ENCODE data around the gene GLT6D1.

The GLT6D1 gene

DNA sequence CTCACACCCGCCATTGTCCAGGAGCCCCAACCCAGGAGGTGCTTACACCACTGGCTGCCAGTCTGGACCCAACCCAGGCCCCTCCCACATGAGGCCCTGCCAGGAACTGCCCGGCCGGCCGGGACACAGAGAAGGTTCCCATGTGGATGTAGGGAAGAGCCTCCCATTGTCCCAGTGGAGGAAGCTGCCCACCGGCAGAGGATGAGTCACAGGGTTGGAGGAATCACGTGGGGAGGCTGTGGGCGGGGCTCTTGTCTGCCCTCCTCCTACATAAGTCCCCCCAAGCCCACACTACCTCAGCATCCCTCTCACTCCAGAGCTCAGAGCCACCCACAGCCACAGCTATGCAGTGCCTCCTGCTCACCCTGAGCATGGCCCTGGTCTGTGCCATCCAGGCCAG, 51.7 kb downstream of the GLT6D1 start:
- no peak for DNase-seq (ENCODE audit: low read depth in 1 of 2, low spot score in 1 of 2)

DNA sequence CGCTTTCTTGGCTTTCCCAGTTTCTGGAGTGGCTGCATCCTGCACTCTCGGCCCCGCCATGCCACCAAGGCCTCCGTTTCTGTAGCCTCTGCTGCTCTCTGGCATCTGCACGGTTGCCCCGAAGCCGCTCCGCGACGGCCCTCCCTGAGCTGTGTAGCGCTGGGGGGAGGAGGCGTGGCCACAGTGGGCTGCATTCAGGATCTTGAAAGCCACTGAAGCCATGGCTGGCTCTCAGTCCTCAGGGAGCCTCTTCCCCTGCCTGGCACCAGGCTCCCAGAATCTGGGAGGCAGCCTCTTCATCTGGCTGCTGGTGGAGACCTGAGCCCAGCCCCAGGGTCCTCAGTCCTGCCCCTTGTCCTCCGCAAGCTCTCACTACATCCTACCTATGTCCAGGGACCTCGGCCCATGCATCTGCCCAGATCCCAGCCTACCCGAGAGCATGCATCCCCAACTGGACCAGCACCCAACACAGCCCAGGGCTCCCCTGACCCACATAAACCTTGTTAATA, 52.7 kb downstream of the GLT6D1 start:
- no peak for DNase-seq (ENCODE audit: low read depth in 1 of 2, low spot score in 1 of 2)

DNA sequence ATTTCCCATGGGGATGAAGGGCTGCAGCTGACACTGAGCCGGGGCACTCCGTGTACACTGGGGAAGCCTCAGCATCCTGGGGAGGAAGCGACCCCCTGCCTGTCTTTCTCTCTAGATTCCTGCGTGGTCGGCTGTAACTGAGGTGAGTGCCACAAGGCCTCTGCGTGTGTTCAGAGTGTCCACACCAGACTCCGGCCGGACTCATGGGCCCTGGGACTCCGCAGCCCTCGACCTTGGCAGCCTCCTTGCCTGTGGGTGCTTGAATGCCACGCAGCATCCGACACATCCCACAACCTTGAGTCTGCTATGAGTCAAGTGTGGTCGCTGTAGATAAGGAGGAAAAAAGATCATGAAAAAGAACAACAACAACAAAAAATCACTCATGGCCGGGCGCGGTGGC, 54.4 kb downstream of the GLT6D1 start:
- no peak for DNase-seq (ENCODE audit: low read depth in 1 of 2, low spot score in 1 of 2)

DNA sequence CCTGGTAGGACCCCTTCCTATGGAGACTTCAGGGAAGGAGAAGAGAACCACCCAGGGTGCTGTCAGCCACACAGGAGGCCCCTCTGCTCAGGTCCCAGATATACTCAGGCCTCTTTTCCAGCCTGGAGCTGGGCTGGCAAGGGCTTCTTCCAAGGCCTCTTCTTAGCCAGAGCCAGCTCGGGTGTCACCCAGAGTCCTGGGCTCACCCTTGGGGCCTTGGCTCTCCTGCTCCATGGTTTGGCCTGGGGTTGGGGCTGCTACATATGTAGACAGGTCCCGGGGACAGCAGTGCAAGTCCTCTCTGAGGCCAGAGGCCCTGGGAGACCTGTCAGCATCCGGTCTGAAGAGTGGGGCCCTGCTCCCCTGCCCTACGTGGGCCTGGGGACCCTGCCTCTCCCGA, 55.0 kb downstream of the GLT6D1 start:
- DNase-seq (ENCODE audit: low read depth in 1 of 2, low spot score in 1 of 2): no peak

DNA sequence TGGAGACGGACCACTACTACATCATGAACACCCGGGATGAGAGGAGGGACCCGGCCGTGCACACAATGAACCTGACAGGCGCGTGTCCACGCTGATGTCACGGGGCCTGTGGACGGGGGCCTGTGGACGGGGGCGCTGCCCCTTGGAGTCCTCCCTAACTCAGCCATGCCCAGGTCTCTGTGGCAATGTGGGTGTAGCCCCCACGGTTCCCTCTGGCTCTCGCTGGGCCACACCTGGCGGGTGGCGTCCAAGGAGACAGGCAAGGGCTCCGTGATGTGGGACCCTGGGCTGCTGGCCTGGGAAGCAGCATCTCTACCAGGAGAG, 55.7 kb downstream of the GLT6D1 start:
- no peak for DNase-seq (ENCODE audit: low read depth in 1 of 2, low spot score in 1 of 2)

DNA sequence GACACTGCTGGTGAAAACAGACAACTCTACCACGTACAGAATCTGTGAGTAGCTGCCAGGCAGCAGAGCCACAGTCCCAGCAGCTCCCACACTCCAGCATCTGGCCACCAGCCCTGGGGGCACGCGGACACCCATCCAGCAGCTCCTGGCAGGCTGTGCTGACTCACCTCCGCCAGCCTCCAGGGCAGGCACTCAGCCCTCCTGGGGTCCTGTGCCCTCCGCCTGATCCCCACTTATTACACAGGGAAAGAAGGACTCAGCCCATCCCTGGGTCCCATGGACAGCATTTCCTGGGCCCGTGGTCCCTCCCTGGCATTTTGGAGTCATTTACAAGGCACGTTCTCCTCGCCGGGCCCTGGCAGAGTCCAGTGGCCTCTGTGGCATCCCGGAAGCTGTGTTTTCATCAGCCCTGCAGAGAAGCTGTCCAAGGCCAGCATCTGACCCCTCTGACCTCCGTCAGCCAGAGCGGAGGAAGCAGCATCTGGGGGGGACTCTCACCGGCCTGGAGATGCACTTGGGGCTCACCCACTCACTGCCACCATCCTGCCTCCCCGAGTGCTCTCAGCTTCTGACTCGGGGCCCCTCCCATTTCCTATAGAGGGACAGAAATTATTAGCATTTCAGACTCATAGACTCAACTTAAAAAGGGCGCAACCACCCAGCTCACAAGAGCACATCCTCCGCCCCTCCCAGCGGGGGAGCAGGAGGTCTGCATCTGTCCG, 56.2 kb downstream of the GLT6D1 start:
- no peak for DNase-seq (ENCODE audit: low read depth in 1 of 2, low spot score in 1 of 2)

DNA sequence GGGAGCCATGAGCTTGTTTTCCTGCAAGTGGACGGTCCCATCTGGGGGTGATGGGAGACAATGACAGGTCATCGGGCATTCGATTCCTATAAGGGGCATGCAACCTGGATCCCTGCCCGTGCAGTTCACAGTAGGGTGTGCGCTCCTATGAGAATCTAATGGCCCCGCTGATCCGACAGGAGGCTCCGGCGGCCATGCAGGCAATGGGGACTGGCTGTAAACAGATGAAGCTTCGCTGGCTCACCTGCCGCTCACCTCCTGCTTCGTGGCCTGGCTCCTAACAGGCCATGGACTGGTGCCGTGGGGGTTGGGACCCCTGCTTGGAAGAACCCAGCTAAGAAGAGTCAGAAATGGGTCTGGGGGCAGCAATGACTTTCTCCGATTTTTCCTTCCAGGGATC, 56.8 kb downstream of the GLT6D1 start:
- DNase-seq (ENCODE audit: low read depth in 1 of 2, low spot score in 1 of 2): no peak

DNA sequence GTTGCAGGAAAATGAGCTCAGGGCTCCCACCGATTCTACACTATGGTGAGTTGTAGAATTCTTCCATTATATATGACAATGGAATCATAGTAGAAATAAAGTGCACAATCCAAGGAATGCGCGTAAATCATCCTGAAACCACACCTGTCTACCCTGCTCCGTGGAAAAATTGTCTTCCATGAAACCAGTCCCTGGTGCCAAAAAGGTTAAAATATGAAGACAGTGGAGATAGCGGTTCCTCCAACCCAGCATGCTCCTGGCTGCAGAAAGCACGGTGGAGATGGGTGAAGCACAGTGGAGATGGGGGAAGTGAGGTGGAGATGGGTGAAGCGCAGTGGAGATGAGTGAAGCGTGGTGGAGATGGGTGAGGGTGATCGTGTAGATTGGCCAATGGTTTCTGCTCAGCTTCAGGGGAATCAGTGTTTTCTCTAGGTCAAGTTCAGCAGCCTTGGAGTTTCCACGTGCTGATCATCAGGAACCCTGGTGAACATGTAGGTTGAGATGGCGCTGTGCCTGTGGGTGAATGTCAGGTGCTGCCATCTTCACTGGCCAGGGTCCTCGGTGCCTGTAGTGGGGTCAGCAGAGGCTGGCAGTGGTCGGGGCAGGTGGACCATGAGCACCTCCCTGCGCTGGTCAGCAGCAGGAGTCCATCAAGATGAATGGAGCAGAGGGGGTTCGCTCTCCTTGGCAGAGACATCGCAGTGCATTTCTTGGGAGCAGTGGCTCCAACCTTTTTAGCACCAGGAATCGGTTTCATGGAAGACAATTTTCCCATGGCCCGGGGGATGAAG, 57.5 kb downstream of the GLT6D1 start:
- no peak for DNase-seq (ENCODE audit: low read depth in 1 of 2, low spot score in 1 of 2)

DNA sequence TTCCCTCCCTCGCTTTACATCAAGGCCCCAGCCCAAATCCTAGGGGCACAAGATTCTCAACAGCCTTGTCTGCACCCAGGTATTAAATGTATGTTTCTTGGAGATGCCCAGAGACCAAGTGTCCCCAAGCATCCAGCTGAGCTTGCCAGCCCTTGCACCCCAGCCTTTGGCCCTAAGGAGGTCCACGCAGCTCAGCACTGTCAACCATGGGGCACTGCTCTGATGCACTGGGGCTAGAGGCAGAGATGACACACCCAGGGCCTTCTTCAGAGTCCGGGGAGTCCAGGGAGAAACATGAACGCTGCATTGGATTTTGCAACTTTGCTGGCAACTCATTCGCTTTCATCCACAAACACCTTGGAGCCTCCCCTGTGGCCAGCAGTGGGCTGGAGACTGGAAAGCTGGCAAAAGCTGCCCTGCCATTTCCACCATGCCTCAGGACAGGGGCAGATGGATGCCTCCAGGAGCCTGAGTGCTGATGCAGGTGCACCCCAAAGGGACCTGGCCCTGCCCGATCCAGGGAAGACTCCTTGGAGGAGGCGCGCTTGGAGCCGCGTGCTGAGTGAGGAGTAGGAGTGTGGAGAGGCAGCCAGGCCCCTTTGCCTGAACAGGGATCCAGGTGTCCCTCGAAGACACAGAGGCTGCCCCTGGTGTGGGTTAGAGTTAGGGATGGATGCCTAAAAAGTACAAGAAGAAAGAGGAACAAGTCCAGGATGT, 58.5 kb downstream of the GLT6D1 start:
- DNase-seq (ENCODE audit: low read depth in 1 of 2, low spot score in 1 of 2): no peak

DNA sequence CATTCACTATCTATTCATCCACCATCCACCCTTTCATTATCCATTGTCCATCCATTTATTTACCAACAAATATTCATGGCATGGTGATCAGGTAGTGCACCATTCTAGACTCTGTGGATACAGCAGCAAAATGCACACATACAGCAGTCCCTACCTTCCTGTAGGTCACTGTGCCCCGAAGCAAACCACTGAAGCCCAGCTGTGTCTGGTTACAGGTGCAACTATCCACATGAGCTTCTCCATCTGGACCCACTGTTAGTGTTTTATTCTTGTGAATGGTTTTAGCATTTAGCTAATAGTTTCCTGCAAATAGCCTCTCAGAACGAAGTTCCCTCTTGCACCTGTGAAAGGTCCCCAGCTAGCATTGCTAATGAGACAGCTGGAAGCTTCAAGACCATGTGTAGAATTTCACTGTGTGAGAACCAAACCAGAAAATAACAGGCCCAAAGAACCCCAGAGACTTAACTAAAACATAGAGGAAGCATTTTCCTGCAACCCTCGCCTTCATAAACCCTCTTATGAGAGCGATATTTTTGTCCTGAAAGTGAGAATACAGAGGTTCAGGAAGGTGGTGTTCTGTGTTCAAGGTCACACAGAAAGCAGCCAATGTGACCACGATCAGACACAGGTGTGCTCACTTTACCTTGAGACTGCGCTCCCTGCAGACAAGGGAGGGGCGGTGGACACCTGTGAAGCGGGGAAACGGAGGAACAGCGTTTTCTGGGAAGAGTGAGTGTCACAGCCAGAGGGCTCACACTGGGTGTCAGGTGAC, 59.3 kb downstream of the GLT6D1 start:
- DNase-seq (ENCODE audit: low read depth in 1 of 2, low spot score in 1 of 2): no peak

DNA sequence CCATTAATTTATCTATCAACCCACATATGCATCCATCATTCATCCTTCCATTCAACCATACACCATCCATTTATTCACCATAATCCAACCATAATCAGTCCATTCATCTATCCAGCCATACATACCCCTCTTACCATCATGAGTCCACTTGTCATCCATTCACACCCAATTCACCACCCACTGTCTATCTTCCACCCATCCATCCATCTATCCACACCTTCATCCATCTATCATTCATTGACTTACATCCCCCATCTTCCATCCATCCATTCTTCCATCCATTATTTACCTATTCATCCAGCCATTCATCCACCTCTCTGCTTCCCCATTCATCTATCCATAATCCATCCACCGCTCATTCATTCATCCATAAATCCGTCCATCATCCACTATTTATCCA, 60.0 kb downstream of the GLT6D1 start:
- no peak for DNase-seq (ENCODE audit: low read depth in 1 of 2, low spot score in 1 of 2)

DNA sequence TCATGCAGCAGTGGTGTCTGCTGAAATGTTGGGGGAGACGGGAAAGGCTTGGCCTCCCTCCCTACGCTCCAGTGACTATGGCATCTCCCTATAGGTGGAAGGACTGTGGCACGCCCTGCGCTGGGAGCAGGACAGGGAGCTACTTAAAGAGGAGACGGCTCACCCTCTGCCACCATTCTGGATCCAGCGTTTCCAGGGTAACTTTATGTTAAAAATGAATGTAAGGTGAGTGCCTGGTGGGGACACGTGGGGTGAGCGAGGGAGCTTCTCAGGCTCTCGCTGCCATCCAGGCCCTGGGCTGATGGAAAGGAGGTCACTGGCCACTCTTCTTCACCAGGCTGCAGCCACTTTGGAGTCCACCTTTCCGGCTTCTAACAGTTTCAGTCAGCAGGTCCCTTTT, 62.1 kb downstream of the GLT6D1 start:
- DNase-seq (ENCODE audit: low read depth in 1 of 2, low spot score in 1 of 2): no peak

DNA sequence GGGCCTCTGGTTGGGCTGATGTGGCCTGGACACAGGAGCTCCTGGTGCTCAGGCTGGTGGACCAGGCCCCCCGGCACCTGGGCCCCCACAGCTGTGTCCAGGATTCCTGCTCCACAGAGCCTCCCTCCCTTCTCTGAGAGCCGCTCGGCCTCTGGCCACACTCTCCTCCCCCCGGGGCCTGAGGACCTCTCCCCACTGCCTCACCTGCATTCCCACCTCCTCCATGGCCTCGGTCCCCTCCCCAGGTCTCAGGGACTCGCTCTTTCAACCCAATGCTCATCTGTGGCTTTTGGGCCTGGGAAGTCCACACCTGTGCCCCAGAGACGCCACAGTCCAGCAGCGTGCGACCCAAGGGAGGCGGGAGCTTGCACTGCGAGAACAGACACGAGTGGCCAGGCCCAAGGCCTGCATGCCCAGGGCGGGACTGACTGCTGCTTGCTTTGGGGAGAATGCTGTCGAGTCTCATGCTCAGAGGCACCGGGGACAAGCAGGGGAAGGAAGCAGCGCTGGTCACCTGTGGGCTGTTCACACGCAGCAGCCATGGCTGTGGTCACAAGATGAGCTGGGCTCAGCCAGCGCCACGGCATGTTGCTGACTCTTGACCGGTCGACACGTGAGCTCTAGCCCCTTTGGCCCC, 63.2 kb downstream of the GLT6D1 start:
- no peak for DNase-seq (ENCODE audit: low read depth in 1 of 2, low spot score in 1 of 2)

DNA sequence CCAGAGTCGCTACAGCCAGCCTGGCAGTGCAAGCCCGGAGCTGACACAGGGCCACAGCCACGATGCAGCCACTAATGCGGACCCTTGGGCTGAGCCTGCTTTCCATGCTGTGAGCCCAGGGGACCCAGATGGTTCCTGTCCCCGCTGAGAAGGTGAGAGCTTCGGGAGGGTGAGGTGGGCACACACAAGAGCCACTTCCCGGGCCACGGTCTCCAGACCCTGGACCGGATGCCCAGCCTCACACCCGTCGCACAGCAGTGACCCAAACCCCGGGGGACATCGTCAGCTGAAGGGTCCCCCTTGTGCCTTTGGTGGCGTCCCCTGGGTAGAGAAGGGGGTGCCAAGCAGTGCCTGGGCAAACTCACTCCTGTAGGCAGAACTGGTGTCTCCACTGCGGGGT, 64.4 kb downstream of the GLT6D1 start:
- no peak for DNase-seq (ENCODE audit: low read depth in 1 of 2, low spot score in 1 of 2)

DNA sequence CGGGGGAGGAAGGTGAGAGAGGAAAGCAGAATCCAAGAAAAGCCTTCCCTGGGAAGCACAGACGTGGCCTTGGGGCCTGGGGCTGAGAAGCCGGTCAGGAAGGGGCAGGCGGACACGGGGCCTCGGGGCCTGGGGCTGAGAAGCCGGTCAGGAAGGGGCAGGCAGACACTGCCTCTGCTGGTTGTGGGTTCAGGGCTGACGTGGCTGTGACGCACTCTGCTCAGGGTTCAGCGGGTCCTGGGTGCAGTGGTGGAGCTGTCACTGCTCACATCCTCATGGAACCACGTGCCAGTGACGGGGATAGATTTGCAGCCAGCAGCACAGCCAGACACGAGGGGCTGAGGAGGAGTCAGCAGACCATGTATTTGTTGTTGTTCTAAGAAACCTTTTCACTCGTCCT, 65.0 kb downstream of the GLT6D1 start:
- no peak for DNase-seq (ENCODE audit: low read depth in 1 of 2, low spot score in 1 of 2)
